ENCODE results near the gene CDH15.

The CDH15 gene

GRCh38 chr16:89150981-89151380 lies 20.6 kb upstream of the CDH15 start:
- no peak for DNase-seq (ENCODE audit: low read depth)
- TF ChIP-seq, protein P1, sequence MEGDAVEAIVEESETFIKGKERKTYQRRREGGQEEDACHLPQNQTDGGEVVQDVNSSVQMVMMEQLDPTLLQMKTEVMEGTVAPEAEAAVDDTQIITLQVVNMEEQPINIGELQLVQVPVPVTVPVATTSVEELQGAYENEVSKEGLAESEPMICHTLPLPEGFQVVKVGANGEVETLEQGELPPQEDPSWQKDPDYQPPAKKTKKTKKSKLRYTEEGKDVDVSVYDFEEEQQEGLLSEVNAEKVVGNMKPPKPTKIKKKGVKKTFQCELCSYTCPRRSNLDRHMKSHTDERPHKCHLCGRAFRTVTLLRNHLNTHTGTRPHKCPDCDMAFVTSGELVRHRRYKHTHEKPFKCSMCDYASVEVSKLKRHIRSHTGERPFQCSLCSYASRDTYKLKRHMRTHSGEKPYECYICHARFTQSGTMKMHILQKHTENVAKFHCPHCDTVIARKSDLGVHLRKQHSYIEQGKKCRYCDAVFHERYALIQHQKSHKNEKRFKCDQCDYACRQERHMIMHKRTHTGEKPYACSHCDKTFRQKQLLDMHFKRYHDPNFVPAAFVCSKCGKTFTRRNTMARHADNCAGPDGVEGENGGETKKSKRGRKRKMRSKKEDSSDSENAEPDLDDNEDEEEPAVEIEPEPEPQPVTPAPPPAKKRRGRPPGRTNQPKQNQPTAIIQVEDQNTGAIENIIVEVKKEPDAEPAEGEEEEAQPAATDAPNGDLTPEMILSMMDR (IDR thresholded peaks at IDR 0.05; ENCODE audit: control insufficient read depth, extremely low read depth, insufficient read depth): no peak
- no peak overlapping the region for H3K4me3 ChIP-seq (ENCODE audit: low read depth, low read length)

DNA sequence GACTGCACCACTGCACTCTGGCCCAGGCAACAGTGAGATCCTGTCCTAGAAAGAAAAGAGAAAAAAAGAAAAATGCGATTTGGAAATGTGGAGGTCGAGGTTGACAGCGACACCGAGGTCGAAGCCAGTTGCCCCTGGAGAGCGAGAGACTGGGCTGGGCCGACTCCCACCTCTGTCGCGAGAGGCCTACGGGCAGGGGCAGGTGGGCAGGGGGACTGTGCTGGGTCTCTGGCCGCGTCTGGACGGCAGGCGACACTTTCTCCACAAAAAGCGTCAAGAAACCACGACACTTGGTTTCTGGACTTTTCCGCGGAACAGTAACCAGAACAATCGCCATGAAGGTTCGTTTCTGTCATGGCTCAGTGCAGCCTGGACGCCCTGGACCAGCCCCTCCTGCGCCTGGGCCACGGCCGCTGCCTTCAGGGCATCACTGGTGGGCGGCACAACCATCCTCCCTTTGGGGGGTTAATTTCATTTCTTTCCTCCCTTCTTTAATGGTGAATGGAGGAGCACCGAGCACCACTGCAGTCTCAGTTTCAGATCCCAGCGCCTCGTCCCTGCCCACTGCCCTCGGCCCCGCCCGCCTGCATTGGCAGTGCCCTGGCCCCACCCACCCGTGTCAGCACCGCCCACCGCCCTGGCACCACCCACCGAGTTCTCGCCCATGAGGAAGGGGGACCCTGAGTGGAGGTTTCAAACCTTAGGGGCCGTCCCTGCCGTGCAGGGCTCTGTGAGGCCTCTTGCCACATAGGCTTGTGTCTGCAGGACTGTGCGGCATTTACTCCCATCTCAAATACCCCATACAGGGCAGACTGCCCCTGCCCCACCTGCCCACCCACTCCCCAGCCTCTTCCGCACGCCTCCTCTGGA lies 18.5 kb upstream of the CDH15 start:
- DNase-seq (ENCODE audit: low read depth): no peak
- TF ChIP-seq, protein P1 (IDR thresholded peaks at IDR 0.05; ENCODE audit: control insufficient read depth, extremely low read depth, insufficient read depth): no peak

GRCh38 chr16:89153848-89154271 lies 17.7 kb upstream of the CDH15 start:
- peak; percentile 77 for DNase-seq (ENCODE audit: low read depth)
- TF ChIP-seq, protein P1 (IDR thresholded peaks at IDR 0.05; ENCODE audit: control insufficient read depth, extremely low read depth, insufficient read depth): peak; percentile 17; the same call in 1 of the 2 replicates
- no peak overlapping the region for H3K4me3 ChIP-seq (ENCODE audit: low read depth, low read length)

More for the DNA sequence above, 18.5 kb upstream of the CDH15 start:
- H3K4me3 ChIP-seq (ENCODE audit: low read depth, low read length): no peak overlapping the region

DNA sequence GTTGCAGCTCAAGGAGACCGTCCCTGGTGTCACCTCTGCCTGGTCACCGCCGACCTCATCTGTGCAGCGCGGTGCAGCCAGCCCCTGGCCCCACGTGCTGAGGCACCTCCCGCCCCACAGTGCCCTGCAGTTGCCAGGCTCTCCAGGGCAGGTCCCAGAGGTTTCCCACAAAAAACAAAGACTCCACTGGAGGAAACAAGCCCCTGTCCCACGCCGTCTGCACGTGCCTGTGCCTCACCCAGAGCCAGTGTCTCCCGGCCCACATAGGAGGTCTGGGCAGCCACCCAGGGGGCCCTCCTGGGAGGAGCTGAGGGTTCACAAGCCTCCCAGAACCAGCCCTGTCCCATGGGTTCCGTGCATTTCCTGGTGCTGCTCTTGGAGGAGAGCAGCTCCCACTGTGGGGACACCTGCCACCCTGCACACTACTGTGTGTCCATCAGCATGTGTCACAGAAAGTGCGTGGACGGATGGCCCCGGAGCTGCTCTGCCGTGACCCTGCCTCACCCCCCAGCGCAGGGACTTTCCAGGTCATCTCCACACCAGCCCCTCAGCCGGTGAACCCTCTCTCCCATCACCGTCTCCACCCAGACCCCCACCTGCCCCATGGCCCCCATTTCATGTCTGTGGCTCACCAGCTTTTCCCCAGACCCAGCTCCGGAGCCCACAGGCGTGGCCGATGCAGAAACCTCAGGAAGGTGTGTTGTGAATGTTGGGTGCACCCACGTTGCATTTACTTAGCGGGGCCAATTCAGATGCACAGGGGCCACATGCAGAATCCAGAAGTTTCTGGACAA lies 17.0 kb upstream of the CDH15 start:
- H3K4me3 ChIP-seq (ENCODE audit: low read depth, low read length): no peak overlapping the region
- TF ChIP-seq, protein P1 (IDR thresholded peaks at IDR 0.05; ENCODE audit: control insufficient read depth, extremely low read depth, insufficient read depth): no peak
- DNase-seq (ENCODE audit: low read depth): no peak

DNA sequence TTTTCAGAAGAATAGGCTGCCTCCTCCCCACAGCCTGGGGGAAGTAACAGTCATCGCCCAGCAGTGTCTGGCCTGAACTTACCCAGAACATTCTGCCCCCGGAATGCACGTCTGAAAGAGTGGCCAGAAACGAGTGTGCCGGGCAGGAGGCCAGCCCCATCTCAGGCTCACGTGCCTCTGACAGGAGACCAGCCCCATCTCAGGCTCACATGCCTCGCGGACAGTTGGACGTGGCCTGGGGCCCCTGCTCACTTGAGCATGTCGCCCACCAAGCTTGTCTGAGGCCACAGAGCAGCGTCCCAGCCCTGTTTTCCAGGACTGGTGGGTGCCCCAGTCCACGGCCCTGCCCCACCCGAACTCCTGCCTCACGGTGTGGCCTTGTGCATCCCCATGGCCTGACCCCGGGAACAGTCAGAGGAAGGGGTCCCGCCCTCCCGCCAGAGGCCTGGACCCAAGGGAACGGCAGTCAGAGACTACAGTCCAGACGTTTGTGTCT lies 16.3 kb upstream of the CDH15 start:
- no peak for DNase-seq (ENCODE audit: low read depth)
- TF ChIP-seq, protein P1 (IDR thresholded peaks at IDR 0.05; ENCODE audit: control insufficient read depth, extremely low read depth, insufficient read depth): no peak
- no peak overlapping the region for H3K4me3 ChIP-seq (ENCODE audit: low read depth, low read length)

DNA sequence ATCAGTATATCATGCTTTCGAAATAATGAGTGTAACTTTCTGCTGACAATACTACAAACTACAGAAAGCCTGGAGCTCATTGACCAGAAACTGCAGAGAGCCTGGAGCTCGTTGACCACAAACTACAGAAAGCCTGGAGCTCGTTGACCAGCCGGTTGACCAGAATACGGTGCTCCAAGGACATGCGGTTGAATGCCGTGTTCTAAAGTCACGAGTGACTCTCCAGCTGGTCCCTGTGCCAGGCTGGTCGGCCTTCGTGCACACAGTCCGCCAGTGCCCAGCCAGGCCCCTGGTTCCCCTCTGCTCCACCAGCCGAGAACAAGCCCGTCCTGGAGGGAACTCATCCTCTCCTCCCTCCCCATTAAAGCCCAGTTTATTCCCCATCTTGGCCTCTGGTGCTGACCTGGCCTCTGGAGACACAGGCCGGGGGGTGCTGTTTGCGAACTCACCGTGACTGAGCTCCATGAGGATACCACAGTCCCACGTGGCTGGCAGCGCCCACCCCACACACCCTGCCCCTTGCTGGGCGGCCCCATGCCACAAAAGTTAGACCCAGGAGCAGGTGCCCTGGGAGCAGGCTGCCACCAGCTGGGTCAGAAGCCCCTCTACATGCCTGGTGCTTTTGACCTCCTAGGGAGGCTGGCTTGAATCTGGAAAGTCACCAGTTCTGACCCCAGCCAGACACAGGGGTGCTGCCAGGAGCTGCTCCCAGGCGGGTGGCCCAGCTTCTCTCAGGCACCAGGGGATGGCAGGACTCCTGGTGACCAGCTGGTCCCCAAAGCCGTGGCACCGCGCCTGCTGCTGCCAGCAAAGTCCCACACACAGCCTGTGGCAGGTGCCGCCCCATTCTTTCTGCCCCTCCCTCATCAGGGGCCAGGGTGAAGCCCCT lies 15.5 kb upstream of the CDH15 start:
- no peak for DNase-seq (ENCODE audit: low read depth)
- TF ChIP-seq, protein P1 (IDR thresholded peaks at IDR 0.05; ENCODE audit: control insufficient read depth, extremely low read depth, insufficient read depth): no peak
- no peak overlapping the region for H3K4me3 ChIP-seq (ENCODE audit: low read depth, low read length)

All from LNCaP clone FGC (cell line).